ENCODE measurements around the gene MPG.
A peak's percentile ranks its signal among the peaks of the same experiment; 100 is the strongest.

Gene MPG

DNA sequence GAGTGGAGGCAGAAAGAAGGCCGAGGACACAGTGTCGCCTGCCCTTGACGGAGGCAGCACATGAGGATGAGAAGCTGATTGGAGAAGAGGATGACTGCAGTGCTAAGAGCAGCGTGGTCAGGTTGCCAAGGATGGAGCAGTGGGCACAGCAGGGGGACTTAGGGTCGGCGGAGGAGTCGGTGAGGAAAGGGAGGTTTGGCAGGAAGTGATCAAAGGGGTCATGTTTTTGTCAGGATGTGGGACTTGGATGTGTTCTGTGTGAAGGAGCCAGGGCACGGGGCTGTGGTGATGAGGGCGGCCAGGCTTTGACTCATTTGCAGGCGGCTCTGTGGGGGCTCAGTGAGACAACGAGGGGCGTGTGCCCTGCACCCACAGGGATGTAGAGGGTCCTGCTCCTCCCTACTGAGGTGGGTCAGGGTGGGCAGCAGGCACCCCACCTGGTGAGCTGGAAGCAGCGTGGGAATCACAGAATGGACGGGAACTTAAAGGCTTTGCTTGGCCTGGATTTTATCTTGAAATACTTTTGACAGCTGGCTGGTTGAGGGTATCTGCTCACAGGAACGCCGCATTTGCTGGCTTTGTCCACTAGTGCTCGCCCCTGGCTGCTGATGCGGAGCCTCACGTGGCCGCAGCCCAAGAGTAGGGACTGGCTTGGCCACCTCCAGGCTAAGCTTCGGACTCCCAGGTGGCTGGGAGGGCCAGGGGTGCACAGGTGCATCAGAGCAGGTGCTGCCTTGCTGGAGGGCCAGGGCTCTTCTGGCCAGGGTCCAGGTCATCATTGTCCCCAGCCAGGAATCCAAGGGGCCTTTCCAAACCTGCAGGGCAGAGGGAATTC is 6.0 kb downstream of the MPG start:
- peak; percentile 55 for DNase-seq (ENCODE audit: low read depth)

- DNase-seq (ENCODE audit: low read depth), result peak; percentile 95
These were observed 6.8 kb downstream of the MPG start for GRCh38 chr16:84718-85406.

- no peak for DNase-seq (ENCODE audit: low read depth)
These were observed 7.4 kb downstream of the MPG start for GRCh38 chr16:85407-85782.

GRCh38 chr16:85865-86264 is 7.8 kb downstream of the MPG start:
- DNase-seq (ENCODE audit: low read depth), result no peak

- DNase-seq (ENCODE audit: low read depth), result no peak
These were observed 8.5 kb downstream of the MPG start for GRCh38 chr16:86483-86952.

DNA sequence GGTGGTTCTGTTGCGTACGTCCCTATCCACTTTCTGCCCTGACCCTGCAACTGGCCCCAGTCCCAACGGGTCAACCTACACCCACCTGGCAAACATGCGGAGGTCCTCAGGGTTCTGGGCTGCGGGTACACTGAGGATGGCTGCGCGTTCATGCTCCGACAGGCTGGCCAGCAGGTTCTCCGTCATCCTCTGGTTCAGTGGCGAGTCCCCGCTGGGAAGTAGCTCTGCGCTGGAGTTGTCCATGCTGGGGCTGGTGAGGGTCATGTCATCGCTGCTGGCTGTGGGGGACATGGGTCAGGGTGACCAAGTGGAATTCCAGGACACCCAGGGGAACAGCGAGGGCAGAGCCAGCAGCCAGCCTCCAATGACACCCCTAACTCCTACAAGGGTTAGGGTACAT is 10.6 kb downstream of the MPG start:
- no peak for DNase-seq (ENCODE audit: low read depth)

GRCh38 chr16:89391-90302 is 11.6 kb downstream of the MPG start:
- no peak for DNase-seq (ENCODE audit: low read depth)

DNA sequence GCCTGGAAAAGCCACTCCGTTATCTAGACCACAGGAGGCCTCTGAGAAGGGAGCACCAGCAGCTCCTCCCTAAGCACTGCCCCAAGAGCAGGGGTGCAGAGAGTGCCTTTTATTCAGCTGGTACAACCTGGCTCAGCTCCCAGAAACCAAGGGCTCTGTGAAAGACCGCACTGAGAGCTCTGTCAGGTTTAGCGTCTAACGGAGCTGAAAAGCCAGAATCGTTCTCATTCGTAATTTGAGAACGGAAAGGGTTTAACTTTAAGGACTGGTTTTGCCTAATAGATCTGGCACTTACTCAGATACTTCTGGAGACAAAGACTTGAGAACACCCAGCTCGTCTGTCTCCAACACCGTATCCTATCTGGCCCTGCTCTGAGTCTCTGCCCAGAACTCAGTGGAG is 13.5 kb downstream of the MPG start:
- peak; percentile 83 for DNase-seq (ENCODE audit: low read depth)

- DNase-seq (ENCODE audit: low read depth), result no peak
These were observed 14.7 kb downstream of the MPG start for GRCh38 chr16:92431-93339.

DNA sequence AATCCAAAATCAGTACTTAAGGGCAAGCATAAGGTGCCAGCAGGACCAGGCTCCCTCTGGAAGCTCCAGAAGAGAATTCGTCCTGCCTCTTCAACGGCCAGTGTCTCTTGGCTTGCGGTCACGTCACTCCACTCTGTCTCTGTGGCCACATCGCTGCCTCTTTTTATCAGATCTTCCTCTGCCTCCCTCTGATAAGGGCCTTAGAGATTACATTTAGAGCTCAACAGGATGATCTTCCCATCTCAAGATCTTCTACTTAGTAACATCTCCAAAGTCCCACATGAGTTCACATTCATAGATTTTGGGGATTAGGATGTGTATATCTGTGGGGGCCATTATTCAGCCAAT is 16.9 kb downstream of the MPG start:
- no peak for DNase-seq (ENCODE audit: low read depth)

DNA sequence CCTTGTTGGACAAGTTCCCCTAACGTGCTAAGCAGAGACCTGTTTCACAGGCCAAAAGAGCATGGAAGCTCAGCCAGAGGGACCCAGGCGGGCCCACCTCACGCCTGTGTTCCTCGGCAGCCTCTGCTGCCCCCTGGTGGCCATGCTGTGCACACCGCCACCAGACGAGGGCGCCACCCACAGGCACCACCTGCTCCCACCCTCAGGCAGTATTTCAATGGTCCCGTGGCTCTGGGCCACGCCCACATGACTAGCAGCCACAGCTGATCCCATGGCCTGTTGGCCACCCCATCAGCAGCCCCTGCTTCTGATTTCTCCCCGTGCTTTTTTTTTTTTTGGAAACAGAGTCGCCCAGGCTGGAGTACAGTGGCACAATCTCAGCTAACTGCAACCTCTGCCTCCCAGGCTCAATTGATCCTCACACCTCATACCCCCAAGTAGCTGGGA is 18.9 kb downstream of the MPG start:
- DNase-seq (ENCODE audit: low read depth), result peak; percentile 81

DNA sequence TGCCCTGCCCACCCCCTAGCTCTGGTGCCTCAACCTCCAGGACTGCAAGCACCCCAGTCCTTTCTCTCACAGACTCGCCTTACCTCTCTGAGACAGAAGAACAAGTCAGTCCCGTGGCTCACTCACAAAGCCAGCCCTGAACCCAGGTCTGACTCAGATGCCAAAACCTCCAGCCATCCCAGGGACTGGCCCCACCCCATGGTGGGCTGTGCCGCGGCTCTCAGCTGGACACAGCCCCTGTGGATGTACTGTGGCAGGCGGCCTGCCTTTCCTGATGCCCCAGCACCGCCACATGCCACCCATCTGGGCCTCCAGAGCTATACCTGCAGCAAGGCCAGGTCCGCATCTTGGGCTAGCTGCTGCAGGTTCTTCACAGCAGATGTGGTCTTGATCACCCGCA is 19.8 kb downstream of the MPG start:
- peak; percentile 48 for DNase-seq (ENCODE audit: low read depth)

DNA sequence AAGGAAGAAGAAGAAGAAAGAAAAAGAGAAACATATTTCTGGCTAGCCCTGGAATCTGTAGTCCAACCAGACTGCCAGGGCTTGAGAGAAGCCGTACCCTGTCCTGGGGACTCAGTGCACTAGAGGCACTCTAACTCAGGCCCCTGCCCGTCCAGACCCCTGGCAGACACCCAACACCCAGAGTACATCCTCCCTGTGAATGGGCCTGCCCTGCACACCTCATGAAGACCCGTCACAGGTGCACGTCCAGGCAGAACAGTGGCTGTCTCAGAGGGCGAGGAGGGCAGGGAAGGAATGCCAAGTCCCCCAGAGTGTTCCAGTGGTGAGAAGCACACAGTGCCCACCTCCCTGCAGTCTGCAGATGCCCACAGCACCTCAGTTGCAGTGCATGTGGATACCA is 23.0 kb downstream of the MPG start:
- DNase-seq (ENCODE audit: low read depth), result no peak

GRCh38 chr16:101586-101985 is 23.6 kb downstream of the MPG start:
- DNase-seq (ENCODE audit: low read depth), result no peak

GRCh38 chr16:102060-102855 is 24.2 kb downstream of the MPG start:
- DNase-seq (ENCODE audit: low read depth), result no peak

DNA sequence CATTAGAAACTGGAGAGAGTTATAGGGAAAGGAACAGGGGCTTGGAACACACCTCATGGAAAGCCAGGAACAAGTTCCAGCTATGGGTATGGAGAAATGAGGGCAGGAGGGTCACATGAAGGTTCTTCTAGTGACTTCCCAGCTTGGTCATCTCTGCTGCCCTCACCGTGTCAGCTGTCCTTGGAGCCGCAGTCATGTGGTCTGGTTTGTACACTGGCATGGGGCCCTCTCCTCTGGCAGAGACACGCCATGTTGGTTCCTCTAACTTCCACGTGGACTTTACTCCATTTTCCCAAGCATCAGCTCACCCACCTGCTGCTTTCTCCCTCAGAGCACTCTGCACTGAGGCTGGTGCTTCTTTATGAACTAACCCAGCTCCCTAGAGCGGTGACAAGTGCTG is 26.3 kb downstream of the MPG start:
- DNase-seq (ENCODE audit: low read depth), result no peak

DNA sequence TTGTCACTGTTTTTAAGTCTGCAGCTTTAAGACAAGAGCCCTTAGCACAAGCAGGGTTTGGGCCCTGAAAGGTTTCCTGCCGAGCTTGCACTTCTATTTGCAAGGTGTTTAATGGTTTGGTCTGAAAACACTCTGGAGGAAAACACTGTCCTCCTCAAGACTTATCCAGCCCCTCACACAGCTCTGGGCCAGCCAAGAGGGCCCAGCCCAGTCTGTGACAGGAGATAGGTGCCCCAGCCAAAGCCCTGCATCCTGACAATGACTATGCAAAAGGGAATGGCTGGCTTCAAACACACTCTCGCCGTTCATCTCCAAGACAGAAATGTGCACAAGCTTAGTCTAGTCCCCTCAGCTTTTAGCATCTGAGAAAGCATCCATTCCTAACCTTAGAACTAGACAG is 26.9 kb downstream of the MPG start:
- DNase-seq (ENCODE audit: low read depth), result no peak

DNA sequence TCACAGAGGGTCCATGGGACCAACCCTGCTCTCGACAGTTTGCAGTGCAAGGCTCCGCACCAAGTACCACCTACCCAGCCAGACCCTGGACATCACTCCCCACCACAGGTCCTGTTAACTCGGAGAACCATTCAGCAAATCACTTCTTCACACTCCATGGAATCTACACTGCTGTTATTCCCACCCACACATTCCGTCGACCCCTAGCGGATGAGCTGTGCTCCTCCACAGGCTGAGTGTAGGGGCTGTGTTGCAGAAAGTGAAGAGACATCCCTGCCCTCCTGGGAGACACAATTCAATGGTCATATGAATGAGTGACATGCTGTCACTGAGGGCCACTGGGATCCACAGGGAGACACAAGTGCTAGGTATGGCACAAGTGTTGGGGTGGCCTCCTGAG is 27.5 kb downstream of the MPG start:
- no peak for DNase-seq (ENCODE audit: low read depth)

GRCh38 chr16:106623-107324 is 28.7 kb downstream of the MPG start:
- DNase-seq (ENCODE audit: low read depth), result peak; percentile 76

Measured in amniotic epithelial cell (primary cell).